Vagina (tissue), 2 donors: ENCODE data around the gene NPPB.

Experiments
- POLR2A ChIP-seq, 2 donors: fragments of 450-650 bp; IDR thresholded peaks; one replicate each; pipeline ENCODE4 v1.6.1; 2017; ENCODE audit warnings: antibody characterized with exemption in 2 of 2, mild to moderate bottlenecking in 2 of 2, moderate library complexity in 2 of 2
- POLR2AphosphoS5 ChIP-seq, 2 donors: sonication (generic); formaldehyde crosslinking; IDR thresholded peaks; one replicate each; pipeline ENCODE4 v1.9.0; 2017; ENCODE audit warnings: antibody characterized with exemption in 2 of 2, mild to moderate bottlenecking in 2 of 2, low read depth in 1 of 2; ENCODE audit not compliant: insufficient read depth in 1 of 2
- TF ChIP-seq, protein P1 (sequence below), 3 experiments: fragments of 450-650 bp in 2 of 3; fragments of 200-600 bp in 1 of 3; sonication (generic) in 1 of 3; IDR thresholded peaks; one replicate each; pipeline ENCODE4 v1.5.1; 2017 to 2019; ENCODE audit warnings: antibody characterized with exemption in 3 of 3, mild to moderate bottlenecking in 2 of 3, moderate library complexity in 2 of 3

DNA sequence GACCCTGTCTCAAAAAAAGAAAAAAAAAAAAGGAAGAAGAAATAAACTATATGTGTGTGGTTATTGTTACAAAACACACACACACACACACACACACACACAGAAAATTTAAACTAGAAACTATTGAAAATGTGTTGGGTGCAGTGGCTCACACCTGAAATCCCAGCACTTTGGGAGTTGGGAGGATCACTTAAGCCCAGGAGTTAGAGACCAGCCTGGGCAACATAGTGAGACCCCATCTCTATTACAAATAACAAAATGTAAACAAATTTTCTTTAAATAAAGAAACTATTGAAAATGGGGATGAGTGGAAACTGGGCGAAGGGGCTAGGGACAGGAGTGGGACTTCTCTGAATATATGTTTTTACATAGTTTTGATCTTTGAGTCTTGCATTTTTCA lies 44.5 kb upstream of the NPPB start:
- TF ChIP-seq POLR2AphosphoS5 (IDR thresholded peaks at IDR 0.05; ENCODE audit: insufficient read depth in 1 of 2, low read depth in 1 of 2) (no peak), POLR2A (IDR thresholded peaks at IDR 0.05) (no peak)
- TF ChIP-seq, protein P1, sequence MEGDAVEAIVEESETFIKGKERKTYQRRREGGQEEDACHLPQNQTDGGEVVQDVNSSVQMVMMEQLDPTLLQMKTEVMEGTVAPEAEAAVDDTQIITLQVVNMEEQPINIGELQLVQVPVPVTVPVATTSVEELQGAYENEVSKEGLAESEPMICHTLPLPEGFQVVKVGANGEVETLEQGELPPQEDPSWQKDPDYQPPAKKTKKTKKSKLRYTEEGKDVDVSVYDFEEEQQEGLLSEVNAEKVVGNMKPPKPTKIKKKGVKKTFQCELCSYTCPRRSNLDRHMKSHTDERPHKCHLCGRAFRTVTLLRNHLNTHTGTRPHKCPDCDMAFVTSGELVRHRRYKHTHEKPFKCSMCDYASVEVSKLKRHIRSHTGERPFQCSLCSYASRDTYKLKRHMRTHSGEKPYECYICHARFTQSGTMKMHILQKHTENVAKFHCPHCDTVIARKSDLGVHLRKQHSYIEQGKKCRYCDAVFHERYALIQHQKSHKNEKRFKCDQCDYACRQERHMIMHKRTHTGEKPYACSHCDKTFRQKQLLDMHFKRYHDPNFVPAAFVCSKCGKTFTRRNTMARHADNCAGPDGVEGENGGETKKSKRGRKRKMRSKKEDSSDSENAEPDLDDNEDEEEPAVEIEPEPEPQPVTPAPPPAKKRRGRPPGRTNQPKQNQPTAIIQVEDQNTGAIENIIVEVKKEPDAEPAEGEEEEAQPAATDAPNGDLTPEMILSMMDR (IDR thresholded peaks at IDR 0.05) = no peak
